Astrocyte (in vitro differentiated cells and primary cell): Measurements from ENCODE around the gene PPM1L.

Source experiments
- CTCF ChIP-seq: IDR thresholded peaks from 2 replicates; pipeline ENCODE4 v1.5.1; 2011; ENCODE audit warnings: low read depth, mild to moderate bottlenecking, inconsistent platforms, low read length, moderate library complexity; ENCODE audit not compliant: insufficient read depth
- EZH2 ChIP-seq: IDR thresholded peaks from 2 replicates; pipeline ENCODE4 v1.6.1; 2012; ENCODE audit warnings: mild to moderate bottlenecking, low read length, inconsistent platforms; ENCODE audit not compliant: insufficient read depth

- TF ChIP-seq CTCF (no peak), EZH2 (no peak)
These were observed 101.6 kb downstream of the PPM1L start for GRCh38 chr3:160857476-160858119.
